Gastroesophageal sphincter (tissue), 4 donors: ENCODE results near the gene HS6ST3. TPM values are rescaled to one million over a fixed set of nuclear protein-coding genes. Genes with fewer than 3 reads are reported as not detected.

Experiments
- ATAC-seq: fragments of 150-250 bp; one replicate; pipeline ENCODE4 v1.9.1; 2016; ENCODE audit warnings: mild to moderate bottlenecking, moderate library complexity
- H3K27ac ChIP-seq, 4 donors: fragments of 200-600 bp; sonication (generic) in 3 of 4; 1 replicate in 3 of 4; 2 replicates in 1 of 4; pipeline ENCODE4 v1.5.1; 2016 to 2019
- H3K27me3 ChIP-seq: fragments of 200-600 bp; sonication (generic); one replicate; pipeline ENCODE4 v1.5.1; 2019
- H3K36me3 ChIP-seq, 2 donors: fragments of 200-600 bp; sonication (generic); one replicate each; pipeline ENCODE4 v1.5.1; 2019; ENCODE audit warnings: control low read depth in 1 of 2
- H3K4me1 ChIP-seq, 3 donors: fragments of 200-600 bp; sonication (generic); 1 replicate in 2 of 3; 2 replicates in 1 of 3; pipeline ENCODE4 v1.5.1; 2016 to 2019; ENCODE audit warnings: control low read depth in 2 of 3
- H3K4me3 ChIP-seq, 2 donors: fragments of 200-600 bp; sonication (generic); one replicate each; pipeline ENCODE4 v1.5.1; 2019; ENCODE audit warnings: mild to moderate bottlenecking in 1 of 2, moderate library complexity in 1 of 2
- H3K9me3 ChIP-seq, 3 donors: fragments of 200-600 bp; sonication (generic); one replicate each; pipeline ENCODE4 v1.5.1; 2017 to 2019; ENCODE audit warnings: control low read depth in 2 of 3
- CTCF ChIP-seq, 4 experiments: fragments of 200-600 bp in 2 of 4; fragments of 450-650 bp in 2 of 4; sonication (generic) in 1 of 4; IDR thresholded peaks; one replicate each; pipeline ENCODE4 v1.5.1; 2017 to 2019; ENCODE audit warnings: antibody characterized with exemption in 4 of 4, mild to moderate bottlenecking in 2 of 4, moderate library complexity in 2 of 4
- EP300 ChIP-seq: sonication (generic); formaldehyde crosslinking; IDR thresholded peaks from one replicate; pipeline ENCODE4 v1.6.1; 2017; ENCODE audit warnings: antibody characterized with exemption, mild to moderate bottlenecking
- POLR2A ChIP-seq, 2 donors: fragments of 450-650 bp; IDR thresholded peaks; one replicate each; pipeline ENCODE4 v1.6.1; 2017; ENCODE audit warnings: antibody characterized with exemption in 2 of 2, mild to moderate bottlenecking in 2 of 2, moderate library complexity in 1 of 2
- POLR2AphosphoS5 ChIP-seq: sonication (generic); formaldehyde crosslinking; IDR thresholded peaks from one replicate; pipeline ENCODE4 v1.6.1; 2017; ENCODE audit warnings: antibody characterized with exemption
- WGBS, 2 donors: methylation state at CpG; one replicate each; pipeline ENCODE4 v1.1.5; 2018; ENCODE audit warnings: low coverage in 1 of 2; 5-methylcytosine and 5-hydroxymethylcytosine counted together
- total RNA-seq, 4 donors: library from RNA; depleted of rRNA; stranded (reverse); fragments of >200 nt; gene quantifications; one replicate each; pipeline ENCODE4 v1.1.0, GENCODE V29; 2016

Gene HS6ST3
- total RNA-seq, 4 donors from 2014 or later = 3.4 to 13.2 (median 5.2) TPM

DNA sequence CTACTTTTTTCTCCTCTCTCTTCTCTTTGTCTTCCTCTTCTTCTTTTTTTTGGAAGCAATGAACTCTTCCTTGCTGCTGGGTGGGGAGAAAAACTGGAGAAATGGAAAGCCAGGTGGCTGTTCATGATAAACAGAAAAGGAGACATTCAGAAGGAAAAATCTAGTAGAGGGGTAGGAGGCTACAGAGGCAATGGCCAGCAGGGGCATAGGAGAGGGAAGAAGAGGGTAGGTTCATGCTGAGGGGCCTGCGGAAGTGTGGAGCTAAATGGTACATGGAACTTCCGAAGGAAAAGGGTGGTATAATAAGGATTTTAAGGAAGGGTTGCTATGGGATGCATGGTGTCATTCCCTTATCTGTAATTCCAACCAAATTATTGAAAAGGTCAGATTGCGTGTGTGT is 17.5 kb upstream of the HS6ST3 start:
- ATAC-seq = no peak
- no peaks in the 10 kb centered on the region for H3K9me3 ChIP-seq
- H3K4me3 ChIP-seq = no peak overlapping the region
- H3K36me3 ChIP-seq = no peaks in the 10 kb centered on the region
- H3K27ac ChIP-seq = no peak overlapping the region
- no peaks in the 10 kb centered on the region for H3K4me1 ChIP-seq
- H3K27me3 ChIP-seq = no peaks in the 10 kb centered on the region
- TF ChIP-seq POLR2A (IDR thresholded peaks at IDR 0.05) (no peak), CTCF (IDR thresholded peaks at IDR 0.05) (no peak)
- 51 to 80% methylated on average over 2 to 3 of the region's 3 CpGs for WGBS, 2 donors

DNA sequence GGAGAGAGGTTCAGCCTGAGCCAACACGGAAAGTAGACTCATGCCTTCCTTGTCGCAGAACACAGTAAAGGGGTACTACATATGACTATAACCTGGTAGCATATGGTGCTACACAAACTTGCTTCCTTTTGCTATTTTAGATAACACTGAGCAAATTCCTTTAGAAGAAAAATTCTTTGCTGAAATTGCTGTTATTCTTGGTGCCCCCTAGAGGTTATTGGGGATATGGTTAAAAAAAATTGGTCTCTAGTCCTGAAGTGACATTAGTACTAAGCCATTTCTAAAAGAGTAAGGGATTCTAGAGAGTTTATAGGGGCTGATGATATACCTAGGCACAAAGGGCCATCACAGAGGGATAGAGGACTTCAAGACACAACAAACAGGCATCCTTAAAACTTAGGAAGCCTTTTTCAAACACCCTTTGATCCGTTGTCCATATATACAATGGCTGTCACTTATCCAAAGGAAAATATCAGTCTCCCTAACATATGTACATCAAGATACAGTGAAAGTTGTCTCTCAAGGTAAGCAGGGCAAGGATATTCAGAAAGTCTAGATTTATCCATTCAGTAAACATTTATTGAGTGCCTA is 13.9 kb upstream of the HS6ST3 start:
- Histone ChIP-seq H3K9me3 (no peaks in the 10 kb centered on the region), H3K36me3 (no peaks in the 10 kb centered on the region), H3K27ac (no peak overlapping the region), H3K4me3 (no peak overlapping the region), H3K4me1 (no peaks in the 10 kb centered on the region), H3K27me3 (peaks cover 6% of the 10 kb centered on the region)
- no peak for TF ChIP-seq EP300
- TF ChIP-seq CTCF (IDR thresholded peaks at IDR 0.05) = peak; percentile 5 to 51 (median 28)
- TF ChIP-seq POLR2A (IDR thresholded peaks at IDR 0.05) = no peak
- no peak for TF ChIP-seq POLR2AphosphoS5
- ATAC-seq = no peak
- 63% methylated on average over 3 of the region's 3 CpGs for whole genome bisulfite sequencing, 2 donors

- TF ChIP-seq POLR2A (IDR thresholded peaks at IDR 0.05) = no peak
- TF ChIP-seq CTCF (IDR thresholded peaks at IDR 0.05) = no peak
- no peak for TF ChIP-seq POLR2AphosphoS5
- no peak for TF ChIP-seq EP300
- no peaks in the 10 kb centered on the region for H3K9me3 ChIP-seq
- H3K4me3 ChIP-seq = no peak overlapping the region
- H3K4me1 ChIP-seq = no peaks in the 10 kb centered on the region
- peaks cover 23% of the 10 kb centered on the region for H3K27me3 ChIP-seq
- no peak overlapping the region for H3K27ac ChIP-seq
- no peak for ATAC-seq
- no peaks in the 10 kb centered on the region for H3K36me3 ChIP-seq
- WGBS, 2 donors = 81 to 89% methylated on average over 5 of the region's 5 CpGs
These were observed 9.2 kb upstream of the HS6ST3 start for GRCh38 chr13:96080676-96081075.

GRCh38 chr13:96081888-96082287 is 8.0 kb upstream of the HS6ST3 start:
- no peak overlapping the region for H3K27ac ChIP-seq
- peaks cover 34% of the 10 kb centered on the region for H3K27me3 ChIP-seq
- no peaks in the 10 kb centered on the region for H3K9me3 ChIP-seq
- no peaks in the 10 kb centered on the region for H3K36me3 ChIP-seq
- 0 to 19% methylated on average over 1 to 2 of the region's 2 CpGs for WGBS, 2 donors
- ATAC-seq = no peak
- no peak overlapping the region for H3K4me3 ChIP-seq
- H3K4me1 ChIP-seq = no peaks in the 10 kb centered on the region
- TF ChIP-seq CTCF (IDR thresholded peaks at IDR 0.05) = no peak
- no peak for TF ChIP-seq POLR2A (IDR thresholded peaks at IDR 0.05)
- TF ChIP-seq POLR2AphosphoS5 = no peak
- no peak for TF ChIP-seq EP300

DNA sequence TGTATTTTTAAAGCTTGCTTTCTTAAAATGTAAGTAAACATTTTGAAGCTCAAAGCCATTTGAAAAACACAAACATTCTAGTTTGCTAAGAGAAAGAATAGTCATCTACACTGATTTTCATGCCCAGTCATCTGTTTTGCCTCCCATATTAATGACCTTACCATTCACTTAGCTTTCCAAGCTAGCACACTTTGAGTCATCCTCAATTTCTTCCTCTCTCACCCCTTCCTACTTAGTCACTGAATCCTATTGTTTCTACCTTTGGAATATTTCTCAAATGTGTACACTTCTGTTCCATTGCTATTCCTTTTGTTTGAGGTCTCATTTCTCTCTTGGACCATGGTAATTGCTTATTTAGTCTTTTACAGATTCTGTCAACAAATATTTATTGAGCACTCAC is 7.3 kb upstream of the HS6ST3 start:
- ATAC-seq = no peak
- TF ChIP-seq POLR2A (IDR thresholded peaks at IDR 0.05) (no peak), CTCF (IDR thresholded peaks at IDR 0.05) (no peak), POLR2AphosphoS5 (no peak), EP300 (no peak)
- no peaks in the 10 kb centered on the region for H3K36me3 ChIP-seq
- no peak overlapping the region for H3K27ac ChIP-seq
- H3K27me3 ChIP-seq = peaks cover 36% of the 10 kb centered on the region
- H3K4me1 ChIP-seq = no peaks in the 10 kb centered on the region
- no peak overlapping the region for H3K4me3 ChIP-seq
- H3K9me3 ChIP-seq = no peaks in the 10 kb centered on the region
